K562 (cell line): Measurements from ENCODE around the gene CCDC141. TPM values are rescaled to one million over a fixed set of nuclear protein-coding genes. Genes with fewer than 3 reads are reported as not detected.

Source experiments
- ATAC-seq: fragments of 200-7000 bp; cut with Tn5 transposase; 3 replicates; pipeline ENCODE4 v1.9.1; 2020; ENCODE audit warnings: moderate library complexity
- BruUV-seq: library from RNA; stranded (reverse); fragments of 400-500 nt; replicated peaks from 2 replicates; lab custom pipeline; 2021; lab: Mats Ljungman, UMichigan
- CTCF ChIA-PET: fragments of 300-600 bp; formaldehyde crosslinking; extraction: SDS; loops from one replicate; lab custom pipeline; 2021; ENCODE audit warnings: low intra/inter-chr PET ratio; lab: Yijun Ruan, JAX
- POLR2A ChIA-PET: fragments of 300-600, 350-650 bp; sonication (Branson Sonifier 250); formaldehyde crosslinking; extraction: SDS; loops from one replicate; lab custom pipeline; 2021; ENCODE audit warnings: antibody characterized with exemption, inconsistent platforms; lab: Yijun Ruan, JAX
- DNase-seq, 4 experiments: peaks; one replicate each; pipeline versions ENCODE4 v3.0.0 to v3.0.0-alpha.2; 2011 to 2018; ENCODE audit warnings: low spot score in 3 of 4, mixed read lengths in 3 of 4; ENCODE audit errors: extremely low read depth in 1 of 4
- FAIRE-seq: peaks from 2 replicates; lab custom pipeline; 2011; peaks lifted over from hg19 to GRCh38; lab: Jason Lieb, UNC
- H2AFZ ChIP-seq: 2 replicates; pipeline ENCODE4 v1.6.0; 2011; ENCODE audit warnings: low read depth, low read length, control low read depth, inconsistent platforms
- H3K27ac ChIP-seq: fragments of 200-600 bp; 3 replicates; pipeline ENCODE4 v1.8.0; 2011; ENCODE audit warnings: low read depth, mild to moderate bottlenecking, control low read depth, inconsistent platforms, low read length, moderate library complexity, mixed read lengths; ENCODE audit errors: extremely low read depth
- H3K27me3 ChIP-seq, 2 experiments: fragments of 300-600 bp in 1 of 2; 2 replicates in 1 of 2; 3 replicates in 1 of 2; pipeline versions ENCODE4 v1.6.0 to v1.8.0; 2011; ENCODE audit warnings: inconsistent platforms in 2 of 2, low read length in 2 of 2, mild to moderate bottlenecking in 1 of 2, mixed read lengths in 1 of 2, moderate library complexity in 1 of 2; ENCODE audit not compliant: control insufficient read depth in 2 of 2, insufficient read depth in 2 of 2
- H3K36me3 ChIP-seq: fragments of 300-600 bp; 3 replicates; pipeline ENCODE4 v1.8.0; 2011; ENCODE audit warnings: mild to moderate bottlenecking, low read length, inconsistent platforms; ENCODE audit not compliant: control insufficient read depth, insufficient read depth
- H3K4me1 ChIP-seq, 2 experiments: fragments of 200-600 bp in 1 of 2; replicated peaks in 1 of 2; 2 replicates in 1 of 2; 3 replicates in 1 of 2; pipeline versions ENCODE4 v1.5.1 to v1.8.0; 2011; ENCODE audit warnings: inconsistent platforms in 2 of 2, low read length in 2 of 2, mild to moderate bottlenecking in 1 of 2, mixed read lengths in 1 of 2, moderate library complexity in 1 of 2; ENCODE audit not compliant: control insufficient read depth in 2 of 2, insufficient read depth in 2 of 2
- H3K4me2 ChIP-seq: 2 replicates; pipeline ENCODE4 v1.6.1; 2011; ENCODE audit warnings: low read length, control low read depth, inconsistent platforms, mixed read lengths; ENCODE audit not compliant: insufficient read depth
- H3K4me3 ChIP-seq: fragments of 200-600 bp; sonication (generic), shearing (Covaris generic); 2 replicates; pipeline ENCODE4 v1.5.1; 2016; ENCODE audit warnings: control low read depth, inconsistent platforms
- H3K79me2 ChIP-seq: fragments of 200-600 bp; 3 replicates; pipeline ENCODE4 v1.8.0; 2011; ENCODE audit warnings: low read length, inconsistent platforms; ENCODE audit not compliant: control insufficient read depth, insufficient read depth
- H3K9ac ChIP-seq, 2 experiments: 2 replicates each; pipeline versions ENCODE4 v1.6.0 to v1.6.1; 2011; ENCODE audit warnings: low read depth in 2 of 2, low read length in 2 of 2, control low read depth in 1 of 2, inconsistent platforms in 1 of 2, mild to moderate bottlenecking in 1 of 2, mixed read lengths in 1 of 2; ENCODE audit not compliant: insufficient read depth in 1 of 2
- H3K9me1 ChIP-seq: one replicate; pipeline ENCODE4 v1.6.0; 2011; ENCODE audit warnings: inconsistent platforms, mild to moderate bottlenecking, low read length, moderate library complexity; ENCODE audit not compliant: control insufficient read depth, insufficient read depth
- H3K9me3 ChIP-seq: replicated peaks from 2 replicates; pipeline ENCODE4 v1.5.1; 2011; ENCODE audit warnings: low read depth, low read length, inconsistent platforms; ENCODE audit not compliant: control insufficient read depth, insufficient read depth
- H4K20me1 ChIP-seq: replicated peaks from 2 replicates; pipeline ENCODE4 v1.6.1; 2011; ENCODE audit warnings: low read length, inconsistent platforms, mixed read lengths; ENCODE audit not compliant: control insufficient read depth, insufficient read depth
- ARID1B ChIP-seq: fragments of 450-650 bp; IDR thresholded peaks from 2 replicates; pipeline ENCODE4 v1.6.1; 2016; ENCODE audit warnings: antibody characterized with exemption, mild to moderate bottlenecking, inconsistent platforms
- ATF4 ChIP-seq: fragments of 450-650 bp; formaldehyde crosslinking; IDR thresholded peaks from 2 replicates; pipeline ENCODE4 v1.4.0; 2022; ENCODE audit warnings: mild to moderate bottlenecking, moderate library complexity
- HDAC1 ChIP-seq, 2 experiments: fragments of 450-650 bp; IDR thresholded peaks; 2 replicates each; pipeline ENCODE4 v1.6.1; 2016 to 2017; ENCODE audit warnings: inconsistent platforms in 1 of 2, mild to moderate bottlenecking in 1 of 2, moderate library complexity in 1 of 2
- MLX ChIP-seq, 2 experiments: fragments of 450-650 bp in 1 of 2; sonication (generic) in 1 of 2; formaldehyde crosslinking; conservative IDR thresholded peaks; 2 replicates each; pipeline versions ENCODE4 v1.4.0 to v1.8.1; 2020 to 2022; ENCODE audit warnings: mild to moderate bottlenecking in 1 of 2, missing genetic modification reagents in 1 of 2
- SNRNP70 ChIP-seq: fragments of 200-400 bp; formaldehyde crosslinking; optimal IDR thresholded peaks from 2 replicates; pipeline ENCODE3; 2017; ENCODE audit warnings: low read depth, low read length
- ZBTB1 ChIP-seq: sonication (generic); formaldehyde crosslinking; IDR thresholded peaks from 2 replicates; pipeline ENCODE4 v1.8.1; 2023; ENCODE audit warnings: missing genetic modification reagents, low read depth, mild to moderate bottlenecking, borderline replicate concordance
- ZFP1 ChIP-seq: fragments of 450-650 bp; formaldehyde crosslinking; IDR thresholded peaks from 2 replicates; pipeline ENCODE4 v1.4.0; 2020; ENCODE audit warnings: mild to moderate bottlenecking, mixed read lengths
- ZNF197 ChIP-seq: fragments of 200-800 bp; sonication (Bioruptor generic); IDR thresholded peaks from 2 replicates; pipeline ENCODE4 v1.6.1; 2016; ENCODE audit warnings: low read depth, missing genetic modification characterization, missing compliant biosample characterization
- ZNF324 ChIP-seq: fragments of 250-450 bp; sonication (Bioruptor Pico); IDR thresholded peaks from 2 replicates; pipeline ENCODE4 v1.4.0; 2020; ENCODE audit warnings: mild to moderate bottlenecking
- ZNF384 ChIP-seq: IDR thresholded peaks from 2 replicates; pipeline ENCODE4 v1.6.1; 2012; ENCODE audit warnings: low read depth, low read length, improper control_type of control experiment
- ZNF431 ChIP-seq: sonication (generic); formaldehyde crosslinking; IDR thresholded peaks from 2 replicates; pipeline ENCODE4 v1.8.0; 2022; ENCODE audit warnings: mild to moderate bottlenecking, missing genetic modification reagents
- ZNF512 ChIP-seq: IDR thresholded peaks from 2 replicates; pipeline ENCODE4 v1.6.1; 2016; ENCODE audit warnings: missing genetic modification characterization, missing compliant biosample characterization
- ZNF639 ChIP-seq, 2 experiments: fragments of 200-800 bp in 1 of 2; sonication (Bioruptor generic) in 1 of 2; sonication (generic) in 1 of 2; formaldehyde crosslinking in 1 of 2; IDR thresholded peaks in 1 of 2; conservative IDR thresholded peaks in 1 of 2; 2 replicates each; pipeline versions ENCODE4 v1.5.0 to v1.6.1; 2016 to 2020; ENCODE audit warnings: missing compliant biosample characterization in 1 of 2, missing genetic modification characterization in 1 of 2, missing genetic modification reagents in 1 of 2
- WGBS: fragments of 100-300 bp; shearing (Covaris generic); methylation state at CpG from one replicate; pipeline ENCODE4 v1.1.6; 2016; ENCODE audit warnings: low coverage, mixed read lengths; ENCODE audit not compliant: insufficient coverage; ENCODE audit errors: missing lambda C conversion rate; 5-methylcytosine and 5-hydroxymethylcytosine counted together
- in situ Hi-C: fragments of 300-500 bp; cut with MboI; formaldehyde crosslinking; loops from 4 replicates; pipeline ENCODE4 v1.15.0; 2018; ENCODE audit warnings: inconsistent platforms, mixed read lengths
- intact Hi-C: fragments of 100-400 bp; cut with micrococcal nuclease; formaldehyde crosslinking; loops from 2 replicates; pipeline ENCODE4 v1.14.2; 2022
- polyA plus RNA-seq, 8 experiments: library from polyadenylated mRNA; depleted of rRNA in 4 of 8; stranded (reverse) in 5 of 8; unstranded in 3 of 8; fragments of >200 nt; fragmentation: Nextera tagmentation in 2 of 8; fragmentation: Illumina TruSeq in 1 of 8; extraction: Ambion mirVana in 2 of 8; extraction: Trizol in 1 of 8; gene quantifications; 2 replicates each; pipeline versions ENCODE4 v1.2.1 to v1.2.3, GENCODE V29; 2011 to 2014; ENCODE audit warnings: inconsistent platforms in 1 of 8, missing spikeins in 1 of 8
- total RNA-seq, 7 experiments: library from RNA; depleted of rRNA in 6 of 7; stranded (reverse); fragments of >200 nt in 6 of 7; fragmentation: Illumina TruSeq in 2 of 7; extraction: Trizol in 2 of 7; gene quantifications; 2 replicates each; pipeline versions ENCODE4 v1.2.1 to v1.2.3, GENCODE V29; 2011 to 2021; ENCODE audit warnings: low replicate concordance in 1 of 7

The CCDC141 gene
- total and polyA plus RNA-seq, 9 of the 15 experiments (the other 6 are each of a cell fraction or from before 2014, with no cell fraction given): 0.09 TPM; not detected in 8

GRCh38 chr2:179036353-179036905 lies 13.5 kb downstream of the CCDC141 start:
- Histone ChIP-seq H3K4me3 (no peak overlapping the region), H3K27ac (no peak overlapping the region), H3K9me3 (no peaks in the 10 kb centered on the region), H3K9ac (no peak overlapping the region), H3K9me1 (no peaks in the 10 kb centered on the region), H3K4me1 (no peaks in the 10 kb centered on the region), H3K27me3 (no peaks in the 10 kb centered on the region), H4K20me1 (no peaks in the 10 kb centered on the region), H3K4me2 (no peak overlapping the region), H3K79me2 (no peaks in the 10 kb centered on the region), H3K36me3 (no peaks in the 10 kb centered on the region), H2AFZ (no peak overlapping the region)
- POLR2A ChIA-PET: interaction anchor here (0.7 kb wide), 1 partner anchor 22 kb away, joined by 3 read pairs; no protein-coding TSS in a partner anchor
- in situ Hi-C loops: no loop called here
- ATAC-seq (no peak), DNase-seq (no peak), FAIRE-seq (no peak)
- BruUV-seq: no TSS peak
- WGBS: 2% methylated on average over 4 of the region's 4 CpGs
- TF ChIP-seq HDAC1 (IDR thresholded peaks at IDR 0.05): no peak
- TF ChIP-seq ZNF431: no peak
- TF ChIP-seq ARID1B: no peak
- TF ChIP-seq MLX (CRISPR knock-in tag; conservative IDR thresholded peaks at IDR 0.05): no peak
- TF ChIP-seq SNRNP70: no peak
- no peak for TF ChIP-seq ZNF384
- no peak for TF ChIP-seq ZFP1 (CRISPR knock-in tag)
- TF ChIP-seq ATF4: no peak
- no peak for TF ChIP-seq ZNF512 (tag)
- no peak for TF ChIP-seq ZBTB1 (CRISPR knock-in tag)
- TF ChIP-seq ZNF324 (CRISPR knock-in tag): no peak
- no peak for TF ChIP-seq ZNF197
- TF ChIP-seq ZNF639 (CRISPR knock-in tag; conservative IDR thresholded peaks at IDR 0.05 in 1 of 2, IDR thresholded peaks at IDR 0.05 in 1 of 2): no peak
- intact Hi-C loops: no loop called here
- CTCF ChIA-PET: no interaction called here
